ENCODE measurements around the gene HMCN2.
"Not testable (repeated sequence)": the region's sequence is repeated elsewhere in the genome, so short reads cannot be mapped to it uniquely, and the experiment has no call there.

The HMCN2 gene

GRCh38 chr9:130393681-130394071, 128.1 kb downstream of the HMCN2 start:
- DNase-seq (ENCODE audit: low spot score): no peak

- DNase-seq (ENCODE audit: low spot score): no peak
These were observed 128.8 kb downstream of the HMCN2 start for GRCh38 chr9:130394320-130394719.

GRCh38 chr9:130394814-130395470, 129.4 kb downstream of the HMCN2 start:
- no peak for DNase-seq (ENCODE audit: low spot score)

DNA sequence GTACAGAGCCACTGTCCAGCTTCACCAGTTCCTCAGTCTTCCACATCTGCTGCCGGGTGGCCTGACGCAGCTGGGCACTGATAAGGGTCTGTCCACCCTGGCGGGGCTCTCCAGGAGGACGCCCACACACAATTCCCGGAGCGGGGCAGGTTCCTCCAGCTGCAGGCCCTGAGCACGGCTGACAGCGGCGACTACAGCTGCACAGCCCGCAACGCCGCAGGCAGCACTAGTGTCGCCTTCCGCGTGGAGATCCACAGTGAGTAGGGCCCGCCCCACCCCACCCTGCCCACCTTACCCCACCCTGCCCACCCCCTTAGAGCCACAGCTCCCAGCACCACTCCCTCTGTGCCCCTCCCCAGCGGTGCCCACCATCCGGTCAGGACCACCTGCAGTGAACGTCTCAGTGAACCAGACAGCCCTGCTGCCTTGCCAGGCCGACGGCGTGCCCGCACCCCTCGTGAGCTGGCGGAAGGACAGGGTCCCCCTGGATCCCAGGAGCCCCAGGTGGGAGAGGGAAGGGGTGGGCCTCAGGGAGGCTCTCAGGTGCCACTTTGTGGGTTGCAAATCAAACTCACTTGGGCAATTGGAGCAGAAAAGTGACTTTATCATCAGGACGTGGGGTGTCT, 130.4 kb downstream of the HMCN2 start:
- DNase-seq (ENCODE audit: low spot score): no peak

GRCh38 chr9:130396581-130396980, 131.0 kb downstream of the HMCN2 start:
- no peak for DNase-seq (ENCODE audit: low spot score)

GRCh38 chr9:130398487-130399240, 133.1 kb downstream of the HMCN2 start:
- DNase-seq (ENCODE audit: low spot score): no peak

- DNase-seq (ENCODE audit: low spot score): no peak
These were observed 134.2 kb downstream of the HMCN2 start for GRCh38 chr9:130399768-130400167.

DNA sequence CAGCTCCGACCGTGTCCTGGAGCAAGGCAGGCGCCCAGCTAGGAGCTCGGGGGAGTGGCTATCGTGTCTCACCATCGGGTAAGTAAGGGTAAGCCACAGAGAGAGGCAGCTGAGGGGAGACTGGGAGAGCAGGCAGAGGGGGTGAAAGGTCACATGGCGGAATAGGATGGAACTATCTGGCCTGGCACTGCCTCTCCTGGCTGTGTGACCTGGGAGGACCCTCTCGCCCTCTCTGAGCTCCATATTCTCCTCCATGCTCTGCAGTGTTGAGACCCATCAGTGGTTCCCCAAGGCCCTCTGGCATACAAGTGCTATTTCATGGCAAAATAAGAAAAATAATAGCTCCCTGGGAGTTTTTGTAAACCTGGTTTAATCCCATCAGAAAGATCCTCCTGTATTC, 135.3 kb downstream of the HMCN2 start:
- DNase-seq (ENCODE audit: low spot score): no peak

DNA sequence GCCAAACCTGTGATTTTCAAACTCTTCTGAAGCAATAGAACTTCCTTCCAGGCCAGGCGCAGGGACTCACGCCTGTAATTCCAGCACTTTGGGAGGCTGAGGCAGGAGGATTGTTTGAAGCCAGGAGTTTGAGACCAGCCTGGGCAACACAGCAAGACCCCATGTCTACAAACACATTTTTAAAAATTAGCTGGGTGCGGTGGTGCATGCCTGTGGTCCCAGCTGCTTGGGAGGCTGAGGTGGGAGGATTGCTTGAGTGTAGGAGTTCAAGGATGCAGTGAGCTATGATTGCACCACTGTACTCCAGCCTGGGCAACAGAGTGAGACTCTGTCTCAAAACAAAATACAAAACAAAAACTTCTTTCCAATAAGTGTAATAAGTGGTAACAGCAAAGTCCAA, 136.2 kb downstream of the HMCN2 start:
- not testable (repeated sequence) for DNase-seq (ENCODE audit: low spot score)

DNA sequence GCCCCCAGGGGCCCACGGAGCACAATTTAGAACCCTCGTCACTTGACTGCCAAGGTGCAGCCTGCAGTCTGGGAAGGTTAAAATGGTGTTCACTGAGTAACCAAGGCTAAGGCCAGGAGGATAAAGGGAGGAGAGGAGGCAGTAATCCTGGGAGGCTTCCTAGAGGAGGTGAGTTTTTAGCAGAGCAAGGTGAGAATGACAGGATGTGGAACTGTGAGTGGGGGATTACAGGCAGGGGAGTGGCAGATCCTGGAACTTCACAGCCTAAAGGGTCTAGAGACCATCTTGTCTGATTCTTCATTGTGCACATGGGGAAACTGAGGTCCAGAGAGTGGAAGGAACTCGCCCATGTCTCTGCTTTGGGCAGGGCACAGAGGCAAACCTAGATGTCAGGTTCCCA, 136.7 kb downstream of the HMCN2 start:
- DNase-seq (ENCODE audit: low spot score): no peak

- DNase-seq (ENCODE audit: low spot score): no peak
These were observed 137.3 kb downstream of the HMCN2 start for GRCh38 chr9:130402645-130403440.

GRCh38 chr9:130405657-130406257, 140.2 kb downstream of the HMCN2 start:
- no peak for DNase-seq (ENCODE audit: low spot score)

DNA sequence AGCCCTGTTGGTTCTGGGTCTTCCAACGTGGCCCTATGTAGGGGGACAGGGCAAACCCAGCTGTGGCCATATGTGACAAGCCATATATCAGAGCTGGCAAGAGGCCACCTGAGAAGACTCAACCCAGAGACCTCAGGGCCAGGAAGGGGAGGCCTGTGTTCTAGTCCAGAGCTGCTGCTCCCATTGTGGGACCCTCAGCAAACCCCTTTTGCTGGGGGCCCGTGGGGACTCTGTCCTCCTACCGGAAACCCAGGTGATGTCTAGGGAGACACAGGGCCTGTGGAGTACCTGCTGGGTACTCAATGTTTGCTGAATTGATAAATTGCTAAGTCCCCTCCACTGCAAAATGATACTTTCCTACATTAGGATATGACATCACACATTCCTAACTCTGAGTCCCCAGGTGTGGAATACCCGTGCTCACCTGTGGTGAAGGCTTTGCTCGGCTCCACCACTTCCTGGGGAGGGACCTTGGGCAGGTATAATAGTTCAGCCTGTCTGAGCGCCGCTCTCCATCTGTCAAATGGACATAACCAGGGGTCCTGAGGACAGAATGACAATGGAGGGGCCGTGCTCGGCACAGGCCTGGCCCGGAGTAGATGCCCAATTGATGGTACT, 140.8 kb downstream of the HMCN2 start:
- no peak for DNase-seq (ENCODE audit: low spot score)

DNA sequence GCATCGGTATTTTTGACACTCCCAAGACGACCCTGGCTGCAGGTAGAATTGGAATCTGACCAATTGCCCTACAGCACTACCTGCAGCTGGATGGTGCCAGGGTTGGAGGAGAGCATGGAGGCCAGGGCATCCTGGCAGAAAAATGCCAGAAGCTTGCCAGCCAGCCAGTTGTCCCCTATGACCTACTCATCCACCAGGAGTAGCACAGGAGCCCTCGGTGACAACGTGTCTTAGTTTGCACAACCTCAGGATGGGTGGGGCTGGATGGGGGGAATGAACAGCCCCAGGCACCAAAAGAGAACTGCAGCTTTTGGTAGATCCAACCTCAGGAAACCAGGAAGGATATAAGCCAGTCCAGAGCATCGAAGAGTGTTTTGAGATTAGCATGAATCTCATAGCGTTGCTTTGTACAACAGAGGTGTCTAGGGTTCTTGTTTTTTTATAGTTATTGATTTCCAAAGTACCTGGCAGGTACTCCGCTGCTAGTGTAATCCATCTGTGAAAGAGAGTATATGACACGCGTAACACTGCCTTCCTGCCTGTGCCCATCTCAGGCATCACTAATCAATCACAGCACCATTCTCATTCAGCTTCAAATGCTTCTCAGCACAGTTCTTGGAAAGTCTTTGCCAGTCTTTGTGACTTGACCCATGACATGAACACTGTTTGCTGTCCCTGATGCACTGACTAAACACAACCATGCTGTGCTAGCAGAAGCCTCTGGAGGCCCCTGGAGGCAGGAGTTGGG, 142.5 kb downstream of the HMCN2 start:
- DNase-seq (ENCODE audit: low spot score): no peak

- no peak for DNase-seq (ENCODE audit: low spot score)
These were observed 143.1 kb downstream of the HMCN2 start for GRCh38 chr9:130408669-130409068.

GRCh38 chr9:130409246-130409645, 143.7 kb downstream of the HMCN2 start:
- no peak for DNase-seq (ENCODE audit: low spot score)

DNA sequence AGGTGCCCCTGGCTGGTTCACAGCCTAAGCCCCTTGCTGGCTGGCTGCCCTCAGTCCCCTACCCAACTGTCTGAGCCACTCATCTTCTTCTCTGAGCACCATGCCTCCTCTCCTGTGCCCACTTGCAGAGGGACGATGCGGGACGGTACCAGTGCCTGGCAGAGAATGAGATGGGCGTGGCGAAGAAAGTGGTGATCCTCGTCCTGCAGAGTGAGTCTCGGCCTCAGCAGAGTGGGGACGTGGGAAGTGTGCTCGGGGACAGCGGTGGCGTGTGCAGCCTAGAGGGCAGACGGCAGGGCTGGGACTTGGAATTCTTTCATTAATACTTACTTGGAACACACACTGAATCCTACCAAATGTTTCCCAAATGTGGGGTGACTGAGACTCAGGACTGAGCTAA, 144.9 kb downstream of the HMCN2 start:
- no peak for DNase-seq (ENCODE audit: low spot score)

GRCh38 chr9:130411566-130411915, 146.0 kb downstream of the HMCN2 start:
- DNase-seq (ENCODE audit: low spot score): no peak

GRCh38 chr9:130414081-130414731, 148.6 kb downstream of the HMCN2 start:
- no peak for DNase-seq (ENCODE audit: low spot score)

DNA sequence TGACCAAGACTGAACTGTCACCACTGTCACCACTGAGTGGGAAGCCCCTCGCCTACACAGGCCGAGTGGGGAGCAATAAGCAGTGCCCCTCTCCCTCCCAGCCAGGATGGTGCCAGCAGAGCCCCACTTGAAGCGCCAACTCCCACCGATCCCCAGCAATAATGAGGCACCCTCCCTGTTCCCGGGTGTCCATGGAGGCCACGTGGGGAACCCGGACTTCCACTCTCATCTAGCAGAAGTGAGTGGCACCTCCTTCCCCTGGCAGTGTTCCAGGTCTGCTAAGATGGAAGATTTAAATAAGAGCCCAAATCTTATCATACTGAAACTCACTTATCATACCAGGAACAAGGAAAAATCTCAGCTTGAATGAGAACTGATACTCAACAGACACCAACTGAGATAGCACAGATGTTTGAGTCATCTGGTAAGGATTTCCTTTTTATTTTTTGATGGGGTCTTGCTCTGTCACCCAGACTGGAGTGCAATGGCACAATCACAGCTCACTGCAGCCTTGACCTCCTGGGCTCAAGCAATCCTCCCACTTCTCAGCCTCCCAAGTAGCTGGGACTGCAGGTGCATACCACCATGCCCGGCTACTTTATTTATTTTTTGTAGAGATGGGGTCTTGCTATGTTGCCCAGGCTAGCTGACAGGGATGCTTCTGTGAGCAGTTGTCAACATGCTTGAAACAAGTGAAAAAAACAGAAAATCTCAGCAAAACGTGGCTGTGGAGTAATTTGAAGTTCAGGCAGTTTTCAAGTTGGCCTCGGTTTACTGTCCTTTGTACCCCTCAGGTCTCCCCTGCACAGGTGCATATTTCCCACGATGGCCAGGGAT, 149.6 kb downstream of the HMCN2 start:
- no peak for DNase-seq (ENCODE audit: low spot score)
